Activated CD4-positive, alpha-beta T cell treated with anti-CD3 and anti-CD28 coated beads for 24 hours (primary cell): ENCODE data around the gene C12orf75.
A peak's percentile ranks its signal among the peaks of the same experiment; 100 is the strongest.
"Not testable (repeated sequence)": the region's sequence is repeated elsewhere in the genome, so short reads cannot be mapped to it uniquely, and the experiment has no call there.

Experiments
- DNase-seq, 2 donors: peaks; one replicate each; pipeline ENCODE4 v3.0.0-alpha.2; 2020; ENCODE audit warnings: low read depth in 2 of 2

The C12orf75 gene

GRCh38 chr12:105310476-105311085 lies 19.9 kb upstream of the C12orf75 start:
- not testable (repeated sequence) for DNase-seq

DNA sequence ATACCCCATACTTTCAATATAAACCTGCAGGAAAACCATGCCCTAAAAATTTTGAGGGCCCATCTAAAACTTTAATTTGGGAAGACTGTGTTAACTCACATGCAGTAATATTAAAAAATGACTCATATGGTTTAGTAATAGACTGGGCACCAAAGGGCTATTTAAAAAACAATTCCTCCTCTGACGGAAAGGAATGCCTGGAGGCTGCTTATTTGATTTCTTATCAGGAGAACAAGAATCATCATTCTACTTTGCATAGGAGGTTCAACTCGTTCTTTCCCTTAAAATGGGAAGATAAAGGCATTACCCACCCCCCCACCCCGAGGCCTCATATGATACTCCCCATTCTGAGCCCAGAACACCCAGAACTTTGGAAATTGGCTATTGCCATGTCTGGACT lies 18.6 kb upstream of the C12orf75 start:
- DNase-seq, result not testable (repeated sequence)

DNA sequence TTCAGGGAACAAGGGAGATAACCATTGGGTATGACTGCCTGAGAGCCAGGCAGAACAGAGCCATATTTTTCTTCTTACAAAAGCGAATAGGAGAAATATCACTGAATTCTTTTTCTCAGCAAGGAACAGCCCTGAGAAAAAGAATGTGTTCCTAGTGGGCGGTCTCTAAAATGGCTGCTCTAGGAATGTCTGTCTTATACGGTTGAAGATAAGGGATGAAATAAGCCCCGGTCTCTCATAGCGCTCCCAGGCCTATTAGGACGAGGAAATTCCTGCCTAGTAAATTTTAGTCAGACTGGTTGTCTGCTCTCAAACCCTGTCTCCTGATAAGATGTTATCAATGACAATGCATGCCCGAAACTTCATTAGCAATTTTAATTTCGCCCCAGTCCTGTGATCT lies 16.7 kb upstream of the C12orf75 start:
- not testable (repeated sequence) for DNase-seq

DNA sequence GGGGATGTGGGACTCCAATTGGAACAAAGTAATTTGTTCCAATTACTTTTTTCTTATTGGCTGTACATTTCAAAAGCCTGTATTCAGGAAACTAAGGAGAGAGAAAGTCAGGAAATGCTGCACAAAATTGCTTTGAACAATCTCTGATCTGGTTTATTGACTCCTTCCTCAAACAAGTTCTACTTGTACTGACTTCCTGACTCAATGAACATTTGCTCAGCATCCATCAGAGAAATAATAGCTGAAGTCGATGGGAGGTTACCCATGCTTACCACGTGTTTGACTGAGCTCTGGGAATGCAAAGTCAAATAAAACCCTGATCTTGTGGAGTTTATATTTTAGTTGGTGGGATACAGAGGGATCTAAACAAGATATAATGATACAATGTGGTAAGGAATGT lies 15.4 kb upstream of the C12orf75 start:
- no peak for DNase-seq

DNA sequence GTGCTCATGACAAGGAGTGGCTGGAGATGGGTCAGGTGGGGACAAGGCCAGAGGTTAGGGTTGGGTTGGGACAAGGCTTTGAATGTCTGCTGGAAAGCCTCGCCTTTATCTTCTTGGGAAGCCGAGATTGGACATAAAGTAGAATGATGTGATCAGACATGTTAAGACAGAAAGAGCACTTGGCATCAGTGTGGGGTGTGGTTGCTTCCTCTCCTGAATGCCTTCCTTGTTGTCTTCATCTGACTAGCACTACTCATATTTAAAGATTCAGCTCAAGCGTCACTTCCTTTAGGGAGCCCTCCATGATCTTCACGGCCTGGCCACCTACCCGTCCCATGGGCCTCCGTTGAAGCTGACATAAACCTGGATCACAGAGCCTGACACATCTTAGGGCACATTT lies 14.8 kb upstream of the C12orf75 start:
- DNase-seq, result no peak

DNA sequence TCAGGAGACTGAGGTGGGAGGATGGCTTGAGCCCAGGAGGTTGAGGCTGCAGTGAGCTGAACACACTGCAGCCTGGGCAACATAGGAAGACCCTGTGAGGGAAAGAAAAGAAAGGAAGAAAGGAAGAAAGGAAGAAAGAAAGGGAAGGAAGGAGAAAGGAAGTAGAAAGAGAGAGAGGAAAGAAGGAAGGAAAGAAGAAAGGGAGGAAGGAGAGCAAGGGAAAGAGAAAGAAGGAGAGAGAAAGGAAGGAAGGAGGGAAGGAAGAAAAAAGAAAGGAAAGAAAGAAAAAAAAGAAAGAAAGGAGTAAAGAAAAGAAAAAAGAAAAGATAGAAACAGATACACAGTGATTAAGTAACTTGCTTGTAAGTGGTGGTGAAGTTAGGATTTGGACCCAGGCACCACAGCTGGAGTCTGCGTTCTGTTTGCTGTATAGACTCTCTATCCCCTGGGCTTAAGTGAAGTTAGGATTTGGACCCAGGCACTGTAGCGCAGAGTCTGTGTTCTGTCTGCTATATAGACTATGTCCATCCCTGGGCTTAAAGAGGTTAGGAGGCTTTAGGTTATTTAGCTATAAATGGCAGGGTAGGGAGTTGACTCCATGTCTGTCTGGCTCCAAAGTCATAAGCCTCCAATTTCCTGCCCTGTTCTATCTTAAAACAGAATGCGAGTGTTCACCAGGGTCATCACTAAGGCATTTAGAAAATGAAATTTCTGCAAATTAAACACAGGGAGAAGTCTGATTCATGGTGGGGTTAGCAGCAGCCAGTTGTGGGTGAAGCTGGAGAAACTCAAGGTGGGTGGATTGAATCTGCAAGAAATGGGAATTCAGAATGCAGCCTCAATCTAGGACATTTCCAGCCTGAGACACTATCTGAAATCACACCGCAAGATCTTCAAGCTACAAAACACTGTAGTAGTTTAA lies 13.3 kb upstream of the C12orf75 start:
- DNase-seq, result no peak

- no peak for DNase-seq
Measured at GRCh38 chr12:105317942-105318621, 12.4 kb upstream of the C12orf75 start.

DNA sequence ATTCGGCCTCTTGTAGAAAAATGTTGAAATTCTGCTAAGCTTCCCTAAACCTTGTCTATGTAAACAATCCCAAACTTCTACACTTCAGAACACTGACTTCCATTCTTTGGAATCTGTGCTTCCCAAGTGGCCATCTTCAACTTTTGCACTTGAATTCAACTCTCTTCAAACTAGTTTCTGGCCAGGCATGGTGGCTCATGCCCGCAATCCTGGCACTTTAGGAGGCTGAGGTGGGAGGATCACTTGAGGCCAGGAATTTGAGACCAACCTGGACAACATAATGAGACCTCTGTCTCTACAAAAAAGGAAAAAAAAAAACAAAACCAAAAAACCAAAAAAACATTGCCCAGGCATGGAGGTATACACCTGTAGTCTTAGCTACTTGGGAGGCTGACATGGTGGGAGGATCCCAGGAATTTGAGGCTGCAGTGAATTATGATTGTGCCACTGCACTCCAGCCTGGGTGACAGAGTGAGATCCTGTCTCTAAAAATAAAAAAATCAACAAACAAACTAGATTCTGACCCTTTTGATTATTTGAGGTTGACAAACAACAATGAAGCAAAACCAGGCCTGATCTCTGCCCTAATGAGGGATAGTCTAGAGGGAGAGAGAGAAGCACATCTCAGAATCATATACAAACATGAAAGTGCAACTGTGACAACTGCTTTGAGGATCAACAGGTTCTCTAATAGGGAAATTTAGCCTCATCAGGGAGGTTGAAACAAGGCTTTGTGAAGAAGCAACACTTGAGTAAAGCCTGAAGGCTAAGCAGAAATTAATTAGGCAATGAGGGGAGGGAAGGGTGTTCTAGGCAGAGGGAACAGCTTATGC lies 11.6 kb upstream of the C12orf75 start:
- DNase-seq, result no peak

DNA sequence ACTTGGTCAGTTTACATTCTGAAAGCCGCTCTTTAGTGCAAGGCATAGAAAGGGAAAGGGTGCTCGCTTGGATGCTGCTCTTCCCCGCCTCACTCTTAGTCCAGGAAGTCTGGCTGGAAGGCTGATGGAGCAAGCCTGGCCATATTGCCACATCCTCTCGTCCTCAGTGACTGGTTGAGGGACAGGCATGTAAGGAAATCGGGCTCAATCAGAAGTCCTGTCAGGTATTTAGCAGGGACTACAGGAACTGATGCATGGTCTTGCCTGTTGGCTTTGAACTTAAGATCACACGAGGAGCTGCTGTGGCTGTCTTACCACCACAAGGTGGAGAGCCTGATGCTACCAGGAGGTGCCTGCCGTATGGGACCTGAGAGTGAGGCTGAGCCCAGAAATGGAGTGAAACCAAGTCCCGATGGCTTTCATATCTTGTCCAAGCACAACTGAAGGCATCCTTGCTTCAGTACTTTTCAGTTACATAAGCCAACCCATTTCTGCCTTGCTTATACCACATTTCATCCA lies 10.7 kb upstream of the C12orf75 start:
- DNase-seq, result no peak

- DNase-seq, result no peak
Measured at GRCh38 chr12:105321125-105321524, 9.4 kb upstream of the C12orf75 start.

DNA sequence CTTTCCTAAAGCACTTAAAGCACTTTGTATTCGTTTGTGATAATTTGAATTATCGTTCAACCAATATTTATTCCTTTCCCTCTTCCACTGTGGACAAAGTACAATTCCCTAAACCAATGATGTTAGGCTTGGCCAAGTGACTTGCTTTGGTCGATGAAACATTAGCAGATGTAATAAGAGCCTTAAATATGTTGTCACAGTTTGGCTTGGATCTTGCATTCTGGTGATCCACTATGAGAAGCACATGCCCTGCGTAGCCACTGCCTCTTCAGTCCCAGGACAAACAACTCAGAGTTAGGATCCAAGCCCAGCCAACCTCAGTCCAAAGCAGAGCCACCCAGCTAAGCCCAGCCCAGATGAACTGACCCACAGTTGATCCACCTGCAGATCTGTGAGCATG lies 8.4 kb upstream of the C12orf75 start:
- DNase-seq, result no peak

GRCh38 chr12:105324704-105325103 lies 5.8 kb upstream of the C12orf75 start:
- no peak for DNase-seq

- DNase-seq, result no peak
Measured at GRCh38 chr12:105325117-105325516, 5.4 kb upstream of the C12orf75 start.

DNA sequence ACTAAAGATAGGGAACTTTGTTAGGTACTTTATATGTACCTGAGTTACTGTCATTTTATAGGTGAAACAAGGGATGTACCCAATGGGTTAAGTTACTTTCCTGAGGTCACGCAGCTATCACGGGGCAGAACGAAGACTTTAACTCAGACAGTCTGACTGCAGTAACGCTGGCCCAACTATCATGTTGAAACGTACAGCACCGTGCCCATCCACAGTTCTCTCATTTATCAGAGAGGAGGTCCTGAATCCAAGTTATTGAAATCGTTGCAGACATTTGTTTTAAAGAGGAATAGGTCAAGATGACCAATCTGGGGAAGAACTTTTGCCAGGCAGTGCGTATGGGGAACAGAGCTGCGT lies 587 bp upstream of the C12orf75 start:
- DNase-seq, result no peak

- DNase-seq, result peak in 1 of 2 donors; percentile 22
Measured at GRCh38 chr12:105330931-105331804, 677 bp downstream of the C12orf75 start.

GRCh38 chr12:105331805-105332251 lies 1.3 kb downstream of the C12orf75 start:
- DNase-seq, result no peak

GRCh38 chr12:105332286-105332685 lies 1.8 kb downstream of the C12orf75 start:
- DNase-seq, result not testable (repeated sequence)

DNA sequence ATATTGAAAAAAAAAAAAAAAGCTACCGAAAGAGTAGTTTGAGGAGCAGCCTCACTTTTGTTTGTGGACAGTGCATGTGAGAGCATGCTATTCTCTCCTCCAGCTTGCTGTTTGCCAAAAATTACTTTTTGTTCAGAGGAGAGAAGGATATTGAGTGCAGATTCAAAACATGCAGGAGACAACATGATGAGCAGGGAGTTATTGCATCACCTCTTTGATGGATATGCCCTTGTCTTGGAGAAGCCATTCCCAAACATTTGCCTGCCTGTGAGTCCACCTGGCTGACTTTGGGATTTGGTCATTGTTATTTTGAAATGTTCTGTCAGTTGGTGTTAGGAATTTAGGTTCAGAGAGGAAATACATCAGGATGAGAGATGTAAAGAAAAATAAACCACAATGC lies 2.4 kb downstream of the C12orf75 start:
- DNase-seq, result no peak

- no peak for DNase-seq
Measured at GRCh38 chr12:105334001-105334400, 3.5 kb downstream of the C12orf75 start.

DNA sequence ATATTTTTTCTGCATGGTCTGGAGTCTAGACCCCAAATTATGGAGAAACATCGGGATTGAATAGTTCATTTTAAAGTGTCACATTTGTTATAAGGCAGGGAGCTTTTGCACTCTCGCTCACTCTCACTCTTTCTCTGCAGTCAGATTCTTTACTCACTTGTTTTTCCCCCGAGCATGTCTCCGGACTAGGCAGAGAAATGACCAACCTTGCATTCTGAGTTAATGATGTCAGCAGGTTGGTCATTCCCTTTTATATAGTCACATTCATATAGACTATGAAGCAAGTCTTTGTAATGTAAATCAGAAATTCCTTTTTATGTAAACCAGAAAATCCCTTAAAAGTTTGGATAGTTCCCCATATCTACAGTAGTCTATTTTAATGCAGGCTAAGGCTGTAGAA lies 4.1 kb downstream of the C12orf75 start:
- no peak for DNase-seq

GRCh38 chr12:105335856-105336255 lies 5.4 kb downstream of the C12orf75 start:
- no peak for DNase-seq
